Stomach (tissue), 9 donors: ENCODE measurements around the gene DESI1. TPM values are rescaled to one million over a fixed set of nuclear protein-coding genes. Genes with fewer than 3 reads are reported as not detected.
"Not testable (repeated sequence)": the region's sequence is repeated elsewhere in the genome, so short reads cannot be mapped to it uniquely, and the experiment has no call there.

ENCODE experiments used
- DNase-seq, 2 donors: peaks; one replicate each; pipeline versions ENCODE4 v3.0.0 to v3.0.0-alpha.2; 2013 to 2019
- H3K27ac ChIP-seq, 5 donors: fragments of 200-600 bp in 4 of 5; sonication (generic) in 4 of 5; one replicate each; pipeline ENCODE4 v1.5.1; 2013 to 2019; ENCODE audit warnings: mild to moderate bottlenecking in 1 of 5, moderate library complexity in 1 of 5
- H3K27me3 ChIP-seq, 3 donors: fragments of 200-600 bp; sonication (generic); one replicate each; pipeline ENCODE4 v1.5.1; 2017 to 2019; ENCODE audit warnings: mixed run types in 1 of 3
- H3K36me3 ChIP-seq, 4 donors: fragments of 200-600 bp; sonication (generic); 1 replicate in 3 of 4; 2 replicates in 1 of 4; pipeline ENCODE4 v1.5.1; 2016 to 2019
- H3K4me1 ChIP-seq, 4 donors: fragments of 200-600 bp; sonication (generic); one replicate each; pipeline ENCODE4 v1.5.1; 2016 to 2019
- H3K4me3 ChIP-seq, 4 donors: fragments of 200-600 bp; sonication (generic) in 3 of 4; one replicate each; pipeline ENCODE4 v1.5.1; 2016 to 2019; ENCODE audit warnings: mild to moderate bottlenecking in 1 of 4
- H3K9me3 ChIP-seq, 4 donors: fragments of 200-600 bp; sonication (generic); one replicate each; pipeline ENCODE4 v1.5.1; 2016 to 2019
- EP300 ChIP-seq: sonication (generic); formaldehyde crosslinking; IDR thresholded peaks from one replicate; pipeline ENCODE4 v1.6.1; 2017; ENCODE audit warnings: antibody characterized with exemption
- POLR2A ChIP-seq, 4 donors: fragments of 450-650 bp; IDR thresholded peaks; one replicate each; pipeline ENCODE4 v1.6.1; 2016; ENCODE audit warnings: antibody characterized with exemption in 4 of 4, control low read depth in 2 of 4, mild to moderate bottlenecking in 1 of 4, moderate library complexity in 1 of 4
- POLR2AphosphoS5 ChIP-seq, 3 donors: sonication (generic); formaldehyde crosslinking; IDR thresholded peaks; one replicate each; pipeline ENCODE4 v1.6.1; 2016; ENCODE audit warnings: antibody characterized with exemption in 3 of 3
- WGBS, 5 donors: extraction: QIAGEN DNeasy Blood & Tissue Kit in 3 of 5; methylation state at CpG; one replicate each; pipeline versions ENCODE4 v1.1.5 to v1.1.7; 2013 to 2018; 5-methylcytosine and 5-hydroxymethylcytosine counted together
- intact Hi-C: fragments of 100-400 bp; cut with DNase I; formaldehyde crosslinking; loops from one replicate; pipeline ENCODE4 v1.15.1; 2023; ENCODE audit warnings: low total_unique reads
- polyA plus RNA-seq, 3 donors: library from polyadenylated mRNA; stranded (reverse); fragments of 200-250 nt; gene quantifications; one replicate each; pipeline ENCODE4 v1.2.3, GENCODE V29; 2013
- total RNA-seq, 5 donors: library from RNA; depleted of rRNA; stranded (reverse); fragments of >200 nt; gene quantifications; one replicate each; pipeline versions ENCODE4 v1.1.0 to v1.2.3, GENCODE V29; 2014 to 2016
- TF ChIP-seq, protein P1 (sequence below), 7 experiments: fragments of 450-650 bp in 4 of 7; fragments of 200-600 bp in 3 of 7; sonication (generic) in 3 of 7; IDR thresholded peaks; one replicate each; pipeline ENCODE4 v1.5.1; 2016 to 2019; ENCODE audit warnings: antibody characterized with exemption in 7 of 7, control low read depth in 2 of 7, mild to moderate bottlenecking in 1 of 7
- donor health status: healthy with polysubstance abuse.
- donor health status: Bipolar disorder and iron deficiency.
- donor health status: healthy.

DESI1 gene
- total and polyA plus RNA-seq, 8 donors, result 10.4 to 39.7 (median 15.8) TPM

GRCh38 chr22:41574847-41575381, 45.9 kb downstream of the DESI1 start:
- DNase-seq, result peak; percentile 49 to 73
- Histone ChIP-seq H3K4me3 (no peak overlapping the region), H3K27me3 (no peaks in the 10 kb centered on the region), H3K9me3 (no peaks in the 10 kb centered on the region), H3K27ac (peak overlapping the region in 3 of 5 donors; percentile 2 to 38 (median 21)), H3K36me3 (peaks cover 26 to 55% (median 54%) of the 10 kb centered on the region in 4 donors), H3K4me1 (peaks cover 0 to 17% (median 7%) of the 10 kb centered on the region in 4 donors)
- 56 to 75% (median 72%) methylated on average over 21 to 26 of the region's 26 CpGs for WGBS, 5 donors
- TF ChIP-seq, protein P1, sequence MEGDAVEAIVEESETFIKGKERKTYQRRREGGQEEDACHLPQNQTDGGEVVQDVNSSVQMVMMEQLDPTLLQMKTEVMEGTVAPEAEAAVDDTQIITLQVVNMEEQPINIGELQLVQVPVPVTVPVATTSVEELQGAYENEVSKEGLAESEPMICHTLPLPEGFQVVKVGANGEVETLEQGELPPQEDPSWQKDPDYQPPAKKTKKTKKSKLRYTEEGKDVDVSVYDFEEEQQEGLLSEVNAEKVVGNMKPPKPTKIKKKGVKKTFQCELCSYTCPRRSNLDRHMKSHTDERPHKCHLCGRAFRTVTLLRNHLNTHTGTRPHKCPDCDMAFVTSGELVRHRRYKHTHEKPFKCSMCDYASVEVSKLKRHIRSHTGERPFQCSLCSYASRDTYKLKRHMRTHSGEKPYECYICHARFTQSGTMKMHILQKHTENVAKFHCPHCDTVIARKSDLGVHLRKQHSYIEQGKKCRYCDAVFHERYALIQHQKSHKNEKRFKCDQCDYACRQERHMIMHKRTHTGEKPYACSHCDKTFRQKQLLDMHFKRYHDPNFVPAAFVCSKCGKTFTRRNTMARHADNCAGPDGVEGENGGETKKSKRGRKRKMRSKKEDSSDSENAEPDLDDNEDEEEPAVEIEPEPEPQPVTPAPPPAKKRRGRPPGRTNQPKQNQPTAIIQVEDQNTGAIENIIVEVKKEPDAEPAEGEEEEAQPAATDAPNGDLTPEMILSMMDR (IDR thresholded peaks at IDR 0.05), result no peak
- TF ChIP-seq EP300 (no peak), POLR2AphosphoS5 (IDR thresholded peaks at IDR 0.05) (no peak), POLR2A (IDR thresholded peaks at IDR 0.05) (no peak)
- intact Hi-C loops, result no loop called here

DNA sequence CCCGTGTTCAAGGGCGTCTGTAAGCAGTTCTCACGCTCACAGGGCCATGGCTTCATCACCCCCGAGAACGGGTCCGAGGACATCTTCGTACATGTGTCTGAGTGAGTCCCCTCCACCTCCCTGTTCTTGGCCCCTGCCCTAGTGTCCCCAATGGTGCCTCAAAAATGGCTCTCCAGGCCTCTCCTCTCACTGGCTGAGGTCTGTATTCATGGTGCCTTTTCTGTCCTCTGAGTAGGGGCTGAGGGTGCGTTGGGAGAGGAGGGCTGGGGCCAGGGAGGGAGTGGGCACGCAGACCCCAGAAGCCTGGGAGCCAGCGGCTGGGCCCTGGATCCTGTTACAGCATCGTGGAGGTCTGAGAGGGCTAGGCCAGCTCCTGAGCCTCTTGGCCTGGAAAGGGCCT, 47.2 kb downstream of the DESI1 start:
- peaks cover 14 to 42% (median 42%) of the 10 kb centered on the region in 4 donors for H3K36me3 ChIP-seq
- WGBS, 5 donors, result 86 to 91% (median 89%) methylated on average over 11 of the region's 11 CpGs
- DNase-seq, result no peak
- intact Hi-C loops, result no loop called here
- peaks cover 0 to 9% (median 7%) of the 10 kb centered on the region in 4 donors for H3K4me1 ChIP-seq
- no peak overlapping the region for H3K4me3 ChIP-seq
- no peaks in the 10 kb centered on the region for H3K27me3 ChIP-seq
- no peak for TF ChIP-seq EP300
- TF ChIP-seq POLR2A (IDR thresholded peaks at IDR 0.05), result no peak
- TF ChIP-seq, protein P1 (IDR thresholded peaks at IDR 0.05), result no peak
- no peak for TF ChIP-seq POLR2AphosphoS5 (IDR thresholded peaks at IDR 0.05)
- no peaks in the 10 kb centered on the region for H3K9me3 ChIP-seq
- H3K27ac ChIP-seq, result no peak overlapping the region

- H3K27ac ChIP-seq, H3K27me3 ChIP-seq, H3K4me1 ChIP-seq, intact Hi-C loops, H3K9me3 ChIP-seq, DNase-seq, H3K4me3 ChIP-seq: not testable (repeated sequence)
- peaks cover 13 to 29% (median 28%) of the 10 kb centered on the region in 4 donors for H3K36me3 ChIP-seq
- WGBS, 5 donors, result 88 to 94% (median 93%) methylated on average over 3 of the region's 3 CpGs
These were observed 48.5 kb downstream of the DESI1 start for GRCh38 chr22:41572305-41572704.

DNA sequence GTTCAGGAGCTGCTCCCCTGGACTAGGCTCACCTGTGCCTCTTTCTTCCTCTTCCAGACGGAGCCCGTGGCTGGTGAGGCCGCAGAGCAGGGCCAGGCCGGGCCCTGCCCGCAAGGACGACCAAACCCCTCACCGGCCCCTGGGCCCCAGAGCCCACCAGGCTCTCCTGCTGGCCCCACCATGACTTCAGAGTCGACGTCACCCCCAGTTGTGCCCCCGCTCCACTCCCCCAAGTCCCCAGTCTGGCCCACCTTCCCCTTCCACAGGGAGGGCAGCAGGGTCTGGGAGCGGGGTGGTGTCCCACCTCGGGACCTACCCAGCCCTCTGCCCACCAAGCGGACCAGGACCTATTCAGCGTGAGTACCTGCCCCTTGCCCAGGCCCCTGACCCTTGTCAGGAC, 49.1 kb downstream of the DESI1 start:
- Histone ChIP-seq H3K36me3 (peaks cover 13 to 23% (median 23%) of the 10 kb centered on the region in 4 donors), H3K27ac (no peak overlapping the region), H3K9me3 (no peaks in the 10 kb centered on the region), H3K4me1 (peaks cover 0 to 15% (median 7%) of the 10 kb centered on the region in 4 donors), H3K27me3 (no peaks in the 10 kb centered on the region), H3K4me3 (no peak overlapping the region)
- WGBS, 5 donors, result 91 to 97% (median 95%) methylated on average over 8 to 14 of the region's 14 CpGs
- no peak for DNase-seq
- TF ChIP-seq POLR2A (IDR thresholded peaks at IDR 0.05) (no peak), EP300 (no peak), POLR2AphosphoS5 (IDR thresholded peaks at IDR 0.05) (no peak)
- TF ChIP-seq, protein P1 (IDR thresholded peaks at IDR 0.05), result no peak
- intact Hi-C loops, result no loop called here

DNA sequence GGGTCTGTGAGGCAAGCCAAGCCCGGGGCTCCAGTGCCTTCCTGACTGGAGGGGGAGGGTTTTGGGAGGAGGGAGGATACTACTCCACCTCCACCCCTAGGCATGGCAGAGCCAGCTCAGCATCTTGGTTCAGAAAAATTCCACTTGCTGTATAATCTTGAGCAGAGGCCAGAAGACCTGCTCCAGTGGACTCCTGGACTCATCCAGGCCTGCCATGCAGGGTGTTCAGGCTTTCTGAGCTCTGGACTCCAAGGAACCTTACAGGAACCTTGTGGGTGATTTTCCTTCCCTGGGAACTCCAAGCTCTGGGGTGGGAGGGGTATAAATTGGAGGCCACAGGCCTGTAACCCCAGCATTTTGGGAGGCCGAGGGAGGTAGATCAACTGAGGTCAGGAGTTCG, 50.6 kb downstream of the DESI1 start:
- H3K9me3 ChIP-seq, result no peaks in the 10 kb centered on the region
- TF ChIP-seq, protein P1 (IDR thresholded peaks at IDR 0.05), result no peak
- TF ChIP-seq POLR2A (IDR thresholded peaks at IDR 0.05) (no peak), POLR2AphosphoS5 (IDR thresholded peaks at IDR 0.05) (no peak), EP300 (no peak)
- H3K27me3 ChIP-seq, result no peaks in the 10 kb centered on the region
- no peak overlapping the region for H3K27ac ChIP-seq
- intact Hi-C loops, result no loop called here
- H3K4me1 ChIP-seq, result peaks cover 0 to 17% (median 9%) of the 10 kb centered on the region in 4 donors
- no peak for DNase-seq
- H3K36me3 ChIP-seq, result peaks cover 0 to 8% (median 7%) of the 10 kb centered on the region in 4 donors
- H3K4me3 ChIP-seq, result no peak overlapping the region
- WGBS, 5 donors, result 65 to 95% (median 80%) methylated on average over 2 to 3 of the region's 3 CpGs
